GM18526 (cell line): ENCODE measurements around the gene NECTIN3.

ENCODE experiments used
- POLR2A ChIP-seq: IDR thresholded peaks from 3 replicates; pipeline ENCODE4 v1.6.1; 2011; ENCODE audit not compliant: insufficient read length; ENCODE audit errors: extremely low read depth

Gene NECTIN3

DNA sequence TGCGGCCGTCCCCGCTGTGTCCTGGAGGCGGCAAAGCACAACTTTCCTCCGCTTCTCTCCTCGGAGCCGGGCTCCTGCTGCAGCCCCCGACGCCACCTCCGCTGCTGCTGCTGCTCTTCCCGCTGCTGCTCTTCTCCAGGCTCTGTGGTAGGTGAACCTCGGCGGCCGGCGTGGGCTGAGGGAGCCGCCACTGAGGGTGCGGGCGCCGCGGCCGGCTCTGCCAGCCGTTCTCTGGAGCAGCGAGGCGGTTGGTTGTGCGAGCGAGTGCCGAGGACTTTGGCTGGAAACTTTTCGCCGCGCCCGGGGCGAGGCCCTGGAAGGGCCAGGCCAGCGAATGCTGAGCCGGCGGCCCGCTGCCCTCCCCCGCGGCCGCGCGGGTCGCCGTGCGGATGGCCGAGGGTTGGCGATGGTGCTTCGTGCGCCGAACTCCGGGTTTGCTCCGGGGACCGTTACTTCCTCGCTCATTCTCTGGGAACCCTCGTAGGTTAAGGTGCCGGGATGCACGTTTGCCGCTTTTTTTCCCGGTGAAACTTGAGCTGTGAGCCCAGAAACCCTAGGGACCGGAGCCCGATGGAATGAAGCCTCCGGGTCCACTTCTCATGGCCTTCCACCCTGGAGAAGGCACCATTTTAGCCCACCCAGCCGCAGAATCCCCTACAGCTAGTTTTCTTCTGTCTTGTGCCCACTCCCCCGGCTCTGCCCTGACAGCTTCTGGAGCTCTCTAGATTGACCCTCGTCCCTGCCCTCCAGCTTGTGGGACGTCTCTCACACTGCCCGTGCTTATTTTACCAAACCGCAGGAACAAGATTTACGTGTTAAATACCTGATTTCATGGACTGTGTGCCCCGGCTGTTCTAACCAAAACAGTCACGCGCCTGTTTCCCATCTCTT is 660 bp downstream of the NECTIN3 start:
- TF ChIP-seq POLR2A, result no peak

GRCh38 chr3:111073218-111073617 is 1.6 kb downstream of the NECTIN3 start:
- TF ChIP-seq POLR2A, result no peak

GRCh38 chr3:111076732-111077131 is 5.1 kb downstream of the NECTIN3 start:
- no peak for TF ChIP-seq POLR2A

DNA sequence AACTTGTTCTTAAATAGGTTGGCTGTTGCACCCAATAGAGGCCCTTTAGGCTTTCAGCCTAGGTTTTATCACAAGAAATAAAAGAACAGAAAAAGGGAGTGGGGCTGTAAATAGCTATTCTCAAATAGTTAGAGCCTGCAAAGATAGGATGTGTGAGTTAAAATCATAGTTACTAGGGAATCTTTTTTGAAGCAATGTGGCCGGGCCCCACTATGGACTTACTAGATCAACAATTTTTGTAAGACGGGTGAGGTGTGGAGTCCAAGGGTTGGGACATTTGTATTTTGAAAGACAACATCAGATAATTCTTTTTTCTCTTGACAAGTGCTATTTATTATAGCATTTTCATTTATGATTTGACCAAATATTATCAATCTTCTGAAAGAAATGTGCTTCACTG is 5.8 kb downstream of the NECTIN3 start:
- no peak for TF ChIP-seq POLR2A

- no peak for TF ChIP-seq POLR2A
These were observed 8.8 kb downstream of the NECTIN3 start for GRCh38 chr3:111080413-111080812.

DNA sequence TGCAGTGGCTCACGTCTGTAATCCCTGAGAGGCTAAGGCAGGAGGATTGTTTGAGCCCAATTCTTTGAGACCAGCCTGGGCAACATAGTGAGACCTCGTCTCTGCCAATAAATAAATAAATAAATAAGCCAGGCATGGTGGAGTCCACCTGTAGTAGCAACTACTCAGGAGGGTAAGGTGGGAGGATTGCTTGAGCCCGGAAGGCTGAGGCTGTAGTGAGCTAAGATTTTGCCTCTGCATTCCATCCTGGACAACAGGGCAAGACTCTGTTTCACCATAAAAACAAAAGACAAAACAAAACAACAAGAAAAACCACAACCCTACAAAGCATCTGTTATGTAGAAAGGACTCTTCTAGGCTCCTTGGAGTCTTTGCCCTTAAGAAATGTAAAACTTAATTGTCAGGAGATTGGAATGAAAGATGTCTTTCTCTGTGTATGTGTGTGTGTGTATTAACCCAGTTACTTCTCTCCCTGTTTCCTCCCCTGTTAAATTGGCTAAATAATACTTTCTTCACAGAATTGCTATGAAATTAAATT is 9.5 kb downstream of the NECTIN3 start:
- TF ChIP-seq POLR2A, result no peak

GRCh38 chr3:111084911-111085310 is 13.3 kb downstream of the NECTIN3 start:
- TF ChIP-seq POLR2A, result no peak

DNA sequence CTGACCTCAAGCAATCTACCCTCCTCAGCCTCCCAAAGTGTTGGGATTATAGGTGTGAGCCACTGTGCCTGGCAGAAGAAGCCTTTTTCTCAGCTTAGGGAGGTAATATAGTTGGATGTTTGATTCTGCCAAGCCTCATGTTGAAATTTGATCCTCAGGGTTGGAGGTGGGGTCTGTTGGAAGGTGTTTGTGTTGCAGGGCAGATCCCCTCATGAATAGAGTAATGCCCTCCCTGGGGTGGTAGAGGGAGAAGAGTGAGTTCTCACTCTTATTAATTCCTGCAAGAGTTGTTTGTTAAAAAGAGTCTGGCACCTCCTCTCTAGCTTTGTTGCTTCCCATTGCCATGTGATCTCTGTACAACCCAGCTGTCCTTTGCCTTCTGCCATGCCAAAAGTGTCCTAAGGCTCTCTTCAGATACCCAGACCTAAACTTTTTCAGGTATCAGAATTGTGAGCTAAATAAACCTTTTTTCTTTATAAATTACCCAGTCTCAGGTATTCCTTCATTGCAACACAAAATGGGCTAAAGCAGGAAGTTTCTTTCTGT is 16.4 kb downstream of the NECTIN3 start:
- no peak for TF ChIP-seq POLR2A

DNA sequence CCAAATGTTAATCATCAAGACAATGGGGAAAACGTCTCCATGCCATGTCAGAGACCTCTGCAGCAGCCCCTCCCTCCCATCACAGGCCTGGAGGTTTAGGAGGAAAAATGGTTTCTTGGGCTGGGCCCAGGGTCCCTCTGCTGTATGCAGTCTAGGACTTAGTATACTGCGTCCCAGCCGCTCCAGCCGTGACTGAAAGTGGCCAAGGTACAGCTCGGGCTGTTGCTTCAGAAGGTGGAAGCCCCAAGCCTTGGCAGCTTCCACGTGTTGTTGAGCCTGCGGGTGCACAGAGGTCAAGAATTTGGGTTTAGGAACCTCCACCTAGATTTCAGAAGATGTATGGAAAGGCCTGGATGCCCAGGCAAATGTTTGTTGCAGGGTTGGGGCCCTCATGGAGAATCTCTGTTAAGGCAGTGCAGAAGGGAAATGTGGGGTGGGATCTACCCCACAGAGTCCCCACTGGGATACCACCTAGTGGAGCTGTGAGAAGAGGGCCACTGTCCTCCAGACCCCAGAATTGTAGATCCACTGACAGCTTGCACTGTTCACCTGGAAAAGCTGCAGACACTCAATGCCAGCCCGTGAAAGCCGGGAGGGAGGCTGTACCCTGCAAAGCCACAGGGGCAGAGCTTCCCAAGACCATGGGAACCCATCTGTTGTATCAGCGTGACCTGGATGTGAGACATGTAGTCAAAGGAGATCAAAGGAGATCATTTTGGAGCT is 25.0 kb downstream of the NECTIN3 start:
- TF ChIP-seq POLR2A, result no peak

GRCh38 chr3:111103807-111104206 is 32.2 kb downstream of the NECTIN3 start:
- TF ChIP-seq POLR2A, result no peak

GRCh38 chr3:111106993-111107661 is 35.5 kb downstream of the NECTIN3 start:
- TF ChIP-seq POLR2A, result no peak

DNA sequence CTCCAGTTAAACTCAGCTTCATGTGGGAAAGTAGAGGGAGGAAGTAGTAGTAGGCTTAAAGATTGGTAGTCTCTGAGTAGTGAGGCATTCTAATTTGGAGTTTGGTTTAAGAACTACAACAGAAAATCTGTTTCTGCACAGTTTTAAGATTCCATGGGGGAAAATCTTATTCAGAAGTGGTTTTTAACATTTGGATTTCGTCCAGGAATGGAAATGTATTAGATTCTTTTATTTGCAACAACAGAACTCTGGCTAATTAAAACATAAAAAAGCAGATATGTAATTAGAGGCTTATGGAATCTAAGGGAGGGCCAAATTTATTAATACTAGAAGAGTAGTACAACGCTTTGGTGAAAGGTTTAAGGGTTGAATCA is 36.0 kb downstream of the NECTIN3 start:
- TF ChIP-seq POLR2A, result no peak

DNA sequence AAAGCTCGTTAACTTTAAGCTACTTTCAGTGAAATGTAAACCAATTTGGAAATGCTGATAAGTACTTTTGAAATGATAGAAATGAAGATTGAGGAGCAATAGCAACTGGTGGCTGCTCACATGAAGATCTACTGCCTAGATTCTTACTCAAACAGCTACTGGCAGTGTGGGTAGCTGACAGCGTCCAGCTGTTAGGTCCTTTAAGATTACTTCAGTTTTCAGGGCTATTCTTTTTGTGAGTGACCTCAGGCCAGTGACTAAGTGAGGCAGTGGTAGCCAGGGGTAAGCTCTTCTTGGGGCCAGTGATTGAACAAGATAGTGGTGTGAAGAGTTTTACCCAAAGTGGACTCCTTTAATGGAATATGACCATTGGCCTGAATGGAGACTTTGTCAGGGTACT is 41.3 kb downstream of the NECTIN3 start:
- TF ChIP-seq POLR2A, result no peak

GRCh38 chr3:111128884-111129283 is 57.3 kb downstream of the NECTIN3 start:
- TF ChIP-seq POLR2A, result no peak

- no peak for TF ChIP-seq POLR2A
These were observed 59.2 kb downstream of the NECTIN3 start for GRCh38 chr3:111130827-111131226.
